ENCODE measurements around the gene MYOCOS.

- TF ChIP-seq POLR2AphosphoS5 (IDR thresholded peaks at IDR 0.05): no peak
- no peak for TF ChIP-seq POLR2A (IDR thresholded peaks at IDR 0.05)
Measured at GRCh38 chr1:171652234-171652822, 30.3 kb downstream of the MYOCOS start, which contains the start of gene MYOC.

Measured in spleen (tissue), 3 donors.